Endothelial cell of umbilical vein (primary cell): Measurements from ENCODE around the gene PRPF38B.

Source experiments
- CTCF ChIP-seq, 2 donors: IDR thresholded peaks; 1 replicate in 1 of 2; 2 replicates in 1 of 2; pipeline ENCODE4 v1.5.1; 2011; ENCODE audit warnings: low read length in 2 of 2, mild to moderate bottlenecking in 2 of 2, moderate library complexity in 2 of 2, control low read depth in 1 of 2, inconsistent platforms in 1 of 2, low read depth in 1 of 2; ENCODE audit not compliant: insufficient read depth in 1 of 2; ENCODE audit errors: extremely low read depth in 1 of 2
- EZH2 ChIP-seq: IDR thresholded peaks from 2 replicates; pipeline ENCODE4 v1.6.1; 2012; ENCODE audit warnings: borderline replicate concordance, low read depth, mild to moderate bottlenecking, moderate library complexity, low read length, inconsistent platforms; ENCODE audit not compliant: severe bottlenecking
- FOS ChIP-seq: IDR thresholded peaks from 2 replicates; pipeline ENCODE4 v1.6.1; 2011; ENCODE audit warnings: mild to moderate bottlenecking, low read length, moderate library complexity, borderline replicate concordance; ENCODE audit not compliant: insufficient read depth
- GATA2 ChIP-seq: IDR thresholded peaks from 2 replicates; pipeline ENCODE4 v1.7.0; 2011; ENCODE audit warnings: low read depth, mild to moderate bottlenecking, moderate library complexity, mixed read lengths, low read length; ENCODE audit not compliant: insufficient read length, insufficient read depth
- JUN ChIP-seq: IDR thresholded peaks from 2 replicates; pipeline ENCODE4 v1.6.1; 2011; ENCODE audit warnings: borderline replicate concordance, low read depth; ENCODE audit not compliant: insufficient read length, insufficient read depth
- MAX ChIP-seq: IDR thresholded peaks from 2 replicates; pipeline ENCODE4 v1.6.1; 2011; ENCODE audit not compliant: insufficient read depth, insufficient read length
- POLR2A ChIP-seq: IDR thresholded peaks from 2 replicates; pipeline ENCODE4 v1.6.1; 2012; ENCODE audit warnings: low read depth, mild to moderate bottlenecking, control low read depth, low read length
- POLR2AphosphoS5 ChIP-seq: IDR thresholded peaks from 2 replicates; pipeline ENCODE4 v1.6.1; 2012; ENCODE audit warnings: low read depth, mild to moderate bottlenecking, control low read depth, low read length, moderate library complexity; ENCODE audit not compliant: insufficient read depth

- TF ChIP-seq CTCF (IDR thresholded peaks at IDR 0.05; ENCODE audit: extremely low read depth in 1 of 2, insufficient read depth in 1 of 2, low read depth in 1 of 2, low read length in 2 of 2) (no peak), POLR2A (no peak), EZH2 (no peak), GATA2 (no peak), MAX (no peak), POLR2AphosphoS5 (no peak), FOS (no peak), JUN (no peak)
These were observed 45.4 kb upstream of the PRPF38B start for GRCh38 chr1:108646648-108647269.
